Measurements from ENCODE around the gene DLG2.

GRCh38 chr11:84628871-84629620, 998.1 kb downstream of the DLG2 start:
- TF ChIP-seq CTCF (IDR thresholded peaks at IDR 0.05; ENCODE audit: insufficient read depth, low read depth, low read length) (no peak), EZH2 (IDR thresholded peaks at IDR 0.05; ENCODE audit: insufficient read depth, low read length) (no peak)
